MCF 10A (cell line): Measurements from ENCODE around the gene CHST3. TPM values are rescaled to one million over a fixed set of nuclear protein-coding genes. Genes with fewer than 3 reads are reported as not detected.
A peak's percentile ranks its signal among the peaks of the same experiment; 100 is the strongest.

Source experiments
- BruUV-seq: library from RNA; stranded (reverse); fragments of 400-500 nt; replicated peaks from 2 replicates; lab custom pipeline; 2021; lab: Mats Ljungman, UMichigan
- CTCF ChIA-PET: fragments of 300-600 bp; sonication (Branson Sonifier 250); formaldehyde crosslinking; extraction: SDS; loops from one replicate; lab custom pipeline; 2021; ENCODE audit warnings: antibody characterized with exemption, inconsistent platforms; lab: Yijun Ruan, JAX
- POLR2A ChIA-PET: fragments of 300-600, 350-650 bp; sonication (Branson Sonifier 250); formaldehyde crosslinking; extraction: SDS; loops from one replicate; lab custom pipeline; 2020; ENCODE audit warnings: antibody characterized with exemption, inconsistent platforms; lab: Yijun Ruan, JAX
- DNase-seq: peaks from one replicate; pipeline ENCODE4 v3.0.0-alpha.2; 2018; ENCODE audit not compliant: unreplicated experiment
- H3K27ac Mint-ChIP-seq: one replicate; pipeline ENCODE4 v1.8.0; 2022; ENCODE audit warnings: mild to moderate bottlenecking, low read depth, mixed read lengths; ENCODE audit not compliant: unreplicated experiment
- H3K27me3 Mint-ChIP-seq: one replicate; pipeline ENCODE4 v1.8.0; 2022; ENCODE audit warnings: mixed read lengths; ENCODE audit not compliant: insufficient read depth, unreplicated experiment
- H3K36me3 Mint-ChIP-seq: one replicate; pipeline ENCODE4 v1.8.0; 2022; ENCODE audit warnings: mild to moderate bottlenecking, moderate library complexity, mixed read lengths; ENCODE audit not compliant: insufficient read depth, unreplicated experiment
- H3K4me1 Mint-ChIP-seq: one replicate; pipeline ENCODE4 v1.8.0; 2022; ENCODE audit warnings: mixed read lengths; ENCODE audit not compliant: insufficient read depth, unreplicated experiment
- H3K4me3 Mint-ChIP-seq: one replicate; pipeline ENCODE4 v1.8.0; 2022; ENCODE audit warnings: mild to moderate bottlenecking, moderate library complexity, mixed read lengths; ENCODE audit not compliant: unreplicated experiment
- H3K9me3 Mint-ChIP-seq: one replicate; pipeline ENCODE4 v1.8.0; 2022; ENCODE audit warnings: mixed read lengths; ENCODE audit not compliant: unreplicated experiment
- intact Hi-C: fragments of 100-400 bp; cut with micrococcal nuclease; formaldehyde crosslinking; loops from 2 replicates; pipeline ENCODE4 v1.14.1; 2022
- total RNA-seq: library from RNA; stranded (reverse); gene quantifications from 2 replicates; pipeline ENCODE4 v1.2.3, GENCODE V29; 2022
- TF ChIP-seq, protein P1 (sequence below): fragments of 200-600 bp; IDR thresholded peaks from one replicate; pipeline ENCODE4 v1.8.0; 2022; ENCODE audit warnings: antibody characterized with exemption, mild to moderate bottlenecking; ENCODE audit not compliant: unreplicated experiment

The CHST3 gene
- total RNA-seq, 1 experiment from 2014 or later = 28.7 TPM

DNA sequence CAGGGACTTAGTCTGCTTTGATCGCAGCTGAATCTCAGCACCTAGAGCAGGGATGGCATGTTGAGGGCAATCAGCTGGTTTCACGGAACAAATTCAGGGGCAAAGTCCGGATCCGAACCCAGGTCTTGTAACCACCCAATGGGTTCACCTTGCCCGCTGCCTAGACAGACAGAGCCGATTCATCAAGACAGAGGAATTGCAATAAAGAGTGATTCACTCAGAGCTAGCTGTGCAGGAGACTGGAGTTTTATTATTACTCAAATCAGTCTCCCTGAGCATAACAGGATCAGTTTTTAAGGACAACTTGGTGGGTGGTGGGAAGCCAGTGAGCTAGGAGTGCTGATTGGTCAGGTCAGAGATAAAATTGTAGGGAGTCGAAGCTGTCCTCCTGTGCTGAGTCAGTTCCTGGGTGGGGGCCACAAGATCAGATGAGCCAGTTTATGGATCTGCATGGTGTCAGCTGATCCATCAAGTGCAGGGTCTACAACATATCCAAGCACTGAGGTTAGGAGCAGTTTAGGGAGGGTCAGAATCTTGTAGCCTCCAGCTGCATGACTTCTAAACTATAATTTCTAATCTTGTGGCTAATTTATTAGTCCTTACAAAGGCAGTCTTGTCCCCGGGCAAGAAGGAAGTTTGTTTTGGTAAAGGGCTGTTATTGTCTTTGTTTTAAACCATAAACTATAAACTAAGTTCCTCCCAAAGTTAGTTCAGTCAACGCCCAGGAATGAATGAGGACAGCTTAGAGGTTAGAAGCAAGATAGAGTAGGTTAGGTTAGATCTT lies 43.5 kb upstream of the CHST3 start:
- Mint-ChIP-seq H3K27me3 (no peaks in the 10 kb centered on the region), H3K4me3 (no peak overlapping the region), H3K4me1 (peaks cover 11% of the 10 kb centered on the region), H3K9me3 (no peaks in the 10 kb centered on the region), H3K27ac (peak overlapping the region; percentile 65), H3K36me3 (no peaks in the 10 kb centered on the region)
- no TSS peak for BruUV-seq
- ChIA-PET POLR2A (no interaction called here), CTCF (interaction anchor here (1.1 to 1.4 kb wide), 2 partner anchors 35 to 128 kb away, joined by 3 to 4 read pairs; no protein-coding TSS in a partner anchor)
- DNase-seq = peak; percentile 22
- TF ChIP-seq, protein P1, sequence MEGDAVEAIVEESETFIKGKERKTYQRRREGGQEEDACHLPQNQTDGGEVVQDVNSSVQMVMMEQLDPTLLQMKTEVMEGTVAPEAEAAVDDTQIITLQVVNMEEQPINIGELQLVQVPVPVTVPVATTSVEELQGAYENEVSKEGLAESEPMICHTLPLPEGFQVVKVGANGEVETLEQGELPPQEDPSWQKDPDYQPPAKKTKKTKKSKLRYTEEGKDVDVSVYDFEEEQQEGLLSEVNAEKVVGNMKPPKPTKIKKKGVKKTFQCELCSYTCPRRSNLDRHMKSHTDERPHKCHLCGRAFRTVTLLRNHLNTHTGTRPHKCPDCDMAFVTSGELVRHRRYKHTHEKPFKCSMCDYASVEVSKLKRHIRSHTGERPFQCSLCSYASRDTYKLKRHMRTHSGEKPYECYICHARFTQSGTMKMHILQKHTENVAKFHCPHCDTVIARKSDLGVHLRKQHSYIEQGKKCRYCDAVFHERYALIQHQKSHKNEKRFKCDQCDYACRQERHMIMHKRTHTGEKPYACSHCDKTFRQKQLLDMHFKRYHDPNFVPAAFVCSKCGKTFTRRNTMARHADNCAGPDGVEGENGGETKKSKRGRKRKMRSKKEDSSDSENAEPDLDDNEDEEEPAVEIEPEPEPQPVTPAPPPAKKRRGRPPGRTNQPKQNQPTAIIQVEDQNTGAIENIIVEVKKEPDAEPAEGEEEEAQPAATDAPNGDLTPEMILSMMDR = no peak
- intact Hi-C loops = no loop called here

DNA sequence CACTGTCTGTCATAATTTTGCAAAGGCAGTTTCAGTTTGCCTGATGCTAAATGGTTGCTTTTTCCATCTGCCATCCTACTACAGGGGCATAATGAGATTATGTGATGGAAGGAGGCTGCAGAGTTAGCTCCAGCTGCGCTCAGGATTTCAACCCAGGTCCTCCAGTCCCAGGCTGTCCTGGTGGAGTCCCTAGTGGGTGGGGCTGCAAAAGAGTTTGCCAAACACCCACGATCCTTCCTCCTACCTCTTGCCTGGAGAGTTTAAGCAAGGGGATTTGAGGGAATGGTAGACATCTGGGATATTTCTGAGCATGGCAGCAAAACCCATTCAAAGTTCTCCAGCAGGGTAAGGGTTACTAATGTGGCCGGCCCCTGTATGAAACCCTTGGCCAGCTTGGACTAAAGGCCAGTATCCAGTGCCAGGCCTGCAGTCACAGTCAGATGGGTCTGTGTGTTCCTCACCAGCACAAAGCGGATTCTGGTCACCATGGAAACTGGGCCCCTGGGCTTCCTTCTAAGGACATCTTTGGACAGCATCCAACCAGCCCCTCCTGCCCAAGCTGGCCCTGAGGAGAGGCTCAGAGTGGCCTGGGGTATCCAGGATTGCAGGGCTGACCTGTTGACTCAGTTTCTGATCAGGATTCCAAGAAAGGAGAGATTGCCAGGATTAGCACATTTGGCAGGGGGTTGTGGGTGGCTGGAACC lies 42.7 kb upstream of the CHST3 start:
- Mint-ChIP-seq H3K27ac (no peak overlapping the region), H3K36me3 (no peaks in the 10 kb centered on the region), H3K27me3 (no peaks in the 10 kb centered on the region), H3K4me3 (no peak overlapping the region), H3K9me3 (no peaks in the 10 kb centered on the region), H3K4me1 (peaks cover 11% of the 10 kb centered on the region)
- ChIA-PET POLR2A (interaction anchor here (0.9 kb wide), 1 partner anchor 24 kb away, joined by 3 read pairs; no protein-coding TSS in a partner anchor), CTCF (interaction anchor here (0.8 to 1.4 kb wide), 4 partner anchors 25 to 127 kb away, joined by 3 to 4 read pairs (median 3); no protein-coding TSS in a partner anchor)
- DNase-seq = no peak
- intact Hi-C loops = no loop called here
- BruUV-seq = no TSS peak
- TF ChIP-seq, protein P1 = no peak

DNA sequence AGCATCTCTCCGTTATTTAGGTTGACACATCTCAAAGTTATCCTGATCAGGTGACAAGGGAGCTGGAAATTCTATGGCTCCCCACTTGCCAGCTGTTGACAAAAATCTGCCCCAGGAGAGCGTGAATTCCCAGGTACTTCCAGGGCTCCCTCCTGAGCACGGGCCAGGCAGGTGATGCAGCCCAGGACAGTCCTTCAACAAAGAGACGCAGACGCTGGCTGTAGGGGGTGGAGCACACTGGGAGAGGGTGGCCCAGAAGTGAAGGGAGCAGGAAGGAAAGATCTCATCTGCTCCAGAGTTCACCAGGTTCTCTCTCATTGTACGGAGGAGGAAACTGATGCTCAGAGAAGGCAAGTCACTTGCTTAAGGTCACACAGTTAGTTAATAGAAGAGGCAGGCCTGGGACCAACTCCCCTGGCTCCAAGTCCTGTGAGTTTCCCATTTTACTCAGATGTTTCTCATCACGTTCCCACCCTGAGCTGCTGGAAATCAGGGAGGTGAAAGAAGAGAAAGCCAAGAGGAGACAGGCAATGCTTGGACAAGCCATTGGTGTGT lies 41.0 kb upstream of the CHST3 start:
- DNase-seq = no peak
- TF ChIP-seq, protein P1 = no peak
- intact Hi-C loops = no loop called here
- ChIA-PET CTCF (interaction anchor here (0.7 kb wide), 2 partner anchors 27 to 34 kb away, joined by 3 to 4 read pairs; no protein-coding TSS in a partner anchor), POLR2A (no interaction called here)
- no peak overlapping the region for H3K4me3 Mint-ChIP-seq
- no TSS peak for BruUV-seq
- H3K27ac Mint-ChIP-seq = no peak overlapping the region
- H3K36me3 Mint-ChIP-seq = no peaks in the 10 kb centered on the region
- no peaks in the 10 kb centered on the region for H3K27me3 Mint-ChIP-seq
- H3K9me3 Mint-ChIP-seq = no peaks in the 10 kb centered on the region
- H3K4me1 Mint-ChIP-seq = peaks cover 11% of the 10 kb centered on the region

DNA sequence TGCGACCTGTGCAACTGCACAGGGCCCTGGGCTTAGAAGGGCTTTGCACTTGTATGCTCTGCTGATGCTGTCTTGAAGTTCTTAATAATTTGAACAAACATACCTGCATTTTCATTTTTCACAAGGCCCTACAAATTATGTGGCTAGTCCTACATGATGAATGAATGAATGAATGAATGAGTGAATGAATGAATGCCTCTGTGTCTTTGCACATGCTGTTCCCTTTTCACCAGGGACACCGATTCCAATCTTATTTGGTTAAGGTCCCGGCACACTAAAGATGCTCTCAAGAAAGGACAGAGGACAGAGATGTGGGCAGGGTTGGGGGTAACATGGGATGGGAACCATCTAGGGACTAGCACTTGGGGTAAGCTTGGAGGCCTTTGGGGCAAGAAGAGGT lies 39.4 kb upstream of the CHST3 start:
- no peak overlapping the region for H3K4me3 Mint-ChIP-seq
- TF ChIP-seq, protein P1 = no peak
- ChIA-PET POLR2A (no interaction called here), CTCF (interaction anchor here (0.6 kb wide), 1 partner anchor 10 kb away, joined by 3 read pairs; no protein-coding TSS in a partner anchor)
- BruUV-seq = no TSS peak
- H3K27me3 Mint-ChIP-seq = no peaks in the 10 kb centered on the region
- intact Hi-C loops = no loop called here
- no peaks in the 10 kb centered on the region for H3K36me3 Mint-ChIP-seq
- H3K9me3 Mint-ChIP-seq = no peaks in the 10 kb centered on the region
- no peak overlapping the region for H3K27ac Mint-ChIP-seq
- DNase-seq = no peak
- peaks cover 11% of the 10 kb centered on the region for H3K4me1 Mint-ChIP-seq
